GM12878 (cell line): Measurements from ENCODE around the gene DMD. TPM values are rescaled to one million over a fixed set of nuclear protein-coding genes. Genes with fewer than 3 reads are reported as not detected.
"Not testable (repeated sequence)": the region's sequence is repeated elsewhere in the genome, so short reads cannot be mapped to it uniquely, and the experiment has no call there.

ENCODE experiments used
- ATAC-seq: fragments of 200-7000 bp; cut with Tn5 transposase; 3 replicates; pipeline ENCODE4 v1.9.1; 2020; ENCODE audit warnings: mild to moderate bottlenecking, moderate library complexity
- BruUV-seq: library from RNA; stranded (reverse); fragments of 400-500 nt; replicated peaks from 2 replicates; lab custom pipeline; 2021; lab: Mats Ljungman, UMichigan
- CTCF ChIA-PET: fragments of 300-600 bp; sonication (Branson Sonifier 250); formaldehyde crosslinking; extraction: SDS; loops from one replicate; lab custom pipeline; 2021; ENCODE audit warnings: inconsistent platforms; lab: Yijun Ruan, JAX
- POLR2A ChIA-PET: fragments of 350-600 bp; formaldehyde crosslinking; extraction: SDS; loops from one replicate; lab custom pipeline; 2021; ENCODE audit warnings: inconsistent platforms; lab: Charles Lee
- RAD21 ChIA-PET: fragments of 300-600 bp; sonication (Branson Sonifier 250); formaldehyde crosslinking; loops from one replicate; lab custom pipeline; 2023; ENCODE audit warnings: antibody characterized with exemption; ENCODE audit not compliant: unreplicated experiment; lab: Charles Lee
- SMC1A ChIA-PET: fragments of 300-600 bp; sonication (Branson Sonifier 250); formaldehyde crosslinking; loops from one replicate; lab custom pipeline; 2023; ENCODE audit not compliant: unreplicated experiment, uncharacterized antibody; lab: Charles Lee
- DNase-seq: peaks from one replicate; pipeline ENCODE4 v3.0.0-alpha.2; 2011; ENCODE audit warnings: low read depth, low spot score
- FAIRE-seq: peaks from 3 replicates; lab custom pipeline; 2011; peaks lifted over from hg19 to GRCh38; lab: Jason Lieb, UNC
- H2AFZ ChIP-seq: 2 replicates; pipeline ENCODE4 v1.6.0; 2011; ENCODE audit warnings: low read depth, low read length, control low read depth; ENCODE audit not compliant: control insufficient read depth
- H3K27ac ChIP-seq: 2 replicates; pipeline ENCODE4 v1.5.1; 2011; ENCODE audit warnings: control low read depth; ENCODE audit not compliant: control insufficient read depth, insufficient read depth
- H3K27me3 ChIP-seq, 2 experiments: replicated peaks in 1 of 2; 2 replicates each; pipeline versions ENCODE4 v1.6.0 to v1.6.1; 2011; ENCODE audit warnings: low read length in 1 of 2; ENCODE audit not compliant: control insufficient read depth in 2 of 2, insufficient read depth in 2 of 2
- H3K36me3 ChIP-seq, 2 experiments: 2 replicates each; pipeline ENCODE4 v1.5.1; 2011; ENCODE audit warnings: low read length in 1 of 2; ENCODE audit not compliant: control insufficient read depth in 2 of 2, insufficient read depth in 2 of 2
- H3K4me1 ChIP-seq: 2 replicates; pipeline ENCODE4 v1.6.1; 2011; ENCODE audit warnings: mild to moderate bottlenecking, low read length, moderate library complexity, mixed read lengths; ENCODE audit not compliant: control insufficient read depth, insufficient read depth
- H3K4me2 ChIP-seq: 2 replicates; pipeline ENCODE4 v1.6.0; 2011; ENCODE audit warnings: control low read depth; ENCODE audit not compliant: control insufficient read depth, insufficient read depth
- H3K4me3 ChIP-seq: fragments of 200-600 bp; sonication (generic); 2 replicates; pipeline ENCODE4 v1.5.1; 2016
- H3K79me2 ChIP-seq: 2 replicates; pipeline ENCODE4 v1.6.0; 2011; ENCODE audit warnings: low read length; ENCODE audit not compliant: control insufficient read depth, insufficient read depth
- H3K9ac ChIP-seq: 2 replicates; pipeline ENCODE4 v1.8.0; 2011; ENCODE audit warnings: low read length, control low read depth, mixed read lengths; ENCODE audit not compliant: control insufficient read depth, insufficient read depth
- H3K9me3 ChIP-seq: replicated peaks from 3 replicates; pipeline ENCODE4 v1.5.1; 2011; ENCODE audit warnings: mild to moderate bottlenecking, low read length; ENCODE audit not compliant: control insufficient read depth, insufficient read depth
- H4K20me1 ChIP-seq: 2 replicates; pipeline ENCODE4 v1.6.0; 2011; ENCODE audit not compliant: control insufficient read depth, insufficient read depth
- JUND ChIP-seq: IDR thresholded peaks from 2 replicates; pipeline ENCODE4 v1.6.1; 2012; ENCODE audit warnings: low read depth, mild to moderate bottlenecking, low read length, improper control_type of control experiment, moderate library complexity
- SIN3A ChIP-seq: IDR thresholded peaks from 2 replicates; pipeline ENCODE4 v1.6.1; 2012; ENCODE audit warnings: low read depth, low read length, improper control_type of control experiment
- TARDBP ChIP-seq: IDR thresholded peaks from 2 replicates; pipeline ENCODE4 v1.6.1; 2016; ENCODE audit warnings: borderline replicate concordance
- WGBS: methylation state at CpG from one replicate; pipeline ENCODE4 v1.1.6; 2016; ENCODE audit warnings: low lambda C conversion rate; ENCODE audit not compliant: insufficient replicate concordance, insufficient coverage; ENCODE audit errors: missing lambda C conversion rate; 5-methylcytosine and 5-hydroxymethylcytosine counted together
- in situ Hi-C: fragments of 300-500 bp; cut with MboI; formaldehyde crosslinking; loops from 9 replicates; pipeline ENCODE4 v1.14.3; 2018; ENCODE audit warnings: mixed read lengths
- intact Hi-C: fragments of 100-400 bp; cut with micrococcal nuclease; formaldehyde crosslinking; loops from one replicate; pipeline ENCODE4 v1.14.2; 2022; ENCODE audit not compliant: unreplicated experiment
- polyA plus RNA-seq, 11 experiments: library from polyadenylated mRNA; depleted of rRNA in 4 of 11; unstranded in 6 of 11; stranded (reverse) in 5 of 11; fragments of >200 nt; fragmentation: Nextera tagmentation in 4 of 11; fragmentation: Illumina TruSeq in 1 of 11; extraction: Ambion mirVana in 4 of 11; extraction: Trizol in 1 of 11; gene quantifications; 1 replicate in 1 of 11; 2 replicates in 10 of 11; pipeline versions ENCODE4 v1.2.1 to v1.2.3, GENCODE V29; 2011 to 2016; ENCODE audit warnings: inconsistent platforms in 2 of 11, missing spikeins in 2 of 11, low read depth in 1 of 11
- total RNA-seq, 4 experiments: library from RNA; depleted of rRNA in 3 of 4; stranded (reverse); fragments of >200 nt in 3 of 4; fragmentation: Illumina TruSeq in 1 of 4; extraction: Trizol in 1 of 4; gene quantifications; 2 replicates each; pipeline versions ENCODE4 v1.2.1 to v1.2.3, GENCODE V29; 2013 to 2021

DMD gene
- total and polyA plus RNA-seq, 10 of the 15 experiments (the other 5 are each of a cell fraction or from before 2014, with no cell fraction given), result 1.4 to 24.3 (median 4.3) TPM

GRCh38 chrX:31377821-31378220, 1833.5 kb downstream of the DMD start:
- DNase-seq, H3K9ac ChIP-seq, H2AFZ ChIP-seq, POLR2A ChIA-PET, H3K27ac ChIP-seq, H3K4me2 ChIP-seq, H3K9me3 ChIP-seq, BruUV-seq, SMC1A ChIA-PET, CTCF ChIA-PET, H3K4me1 ChIP-seq, ATAC-seq, H3K4me3 ChIP-seq, in situ Hi-C loops, H3K79me2 ChIP-seq, RAD21 ChIA-PET, H4K20me1 ChIP-seq, H3K27me3 ChIP-seq, H3K36me3 ChIP-seq, FAIRE-seq, intact Hi-C loops: not testable (repeated sequence)
- WGBS, result 42% methylated on average over 8 of the region's 8 CpGs

- Histone ChIP-seq H3K4me1 (no peaks in the 10 kb centered on the region), H3K27ac (no peak overlapping the region), H3K9me3 (no peaks in the 10 kb centered on the region; the same call in 2 of the 3 replicates), H4K20me1 (no peaks in the 10 kb centered on the region), H3K4me3 (no peak overlapping the region), H3K9ac (no peak overlapping the region), H3K4me2 (no peak overlapping the region), H3K27me3 (no peaks in the 10 kb centered on the region), H3K79me2 (no peaks in the 10 kb centered on the region), H3K36me3 (no peaks in the 10 kb centered on the region), H2AFZ (no peak overlapping the region)
- FAIRE-seq, result no peak
- TF ChIP-seq JUND, result no peak
- TF ChIP-seq TARDBP, result no peak
- TF ChIP-seq SIN3A, result no peak
- DNase-seq, result no peak
- BruUV-seq, result no TSS peak
- RAD21 ChIA-PET, result no interaction called here
- ATAC-seq, result no peak
- intact Hi-C loops, result no loop called here
- SMC1A ChIA-PET, result no interaction called here
- POLR2A ChIA-PET, result no interaction called here
- CTCF ChIA-PET, result interaction anchor here (1.0 kb wide), 1 partner anchor 206 kb away, joined by 3 read pairs; no protein-coding TSS in a partner anchor
- 46% methylated on average over 2 of the region's 2 CpGs for WGBS
- in situ Hi-C loops, result no loop called here
Observed at GRCh38 chrX:31376408-31377022, 1834.8 kb downstream of the DMD start.
